GM20000 (cell line): ENCODE measurements around the gene SMARCAD1.

Experiments used
- DNase-seq: peaks from one replicate; pipeline ENCODE4 v3.0.0; 2012; ENCODE audit warnings: low spot score
- CTCF ChIP-seq: IDR thresholded peaks from 2 replicates; pipeline ENCODE4 v1.5.1; 2012; ENCODE audit warnings: mild to moderate bottlenecking, control low read depth; ENCODE audit errors: extremely low read depth, missing control alignments

Gene SMARCAD1

GRCh38 chr4:94244087-94244828, 36.6 kb downstream of the SMARCAD1 start:
- TF ChIP-seq CTCF: no peak
- DNase-seq: no peak

- TF ChIP-seq CTCF: no peak
- no peak for DNase-seq
These were observed 37.1 kb downstream of the SMARCAD1 start for GRCh38 chr4:94244829-94245185.

- DNase-seq: no peak
- no peak for TF ChIP-seq CTCF
These were observed 43.4 kb downstream of the SMARCAD1 start for GRCh38 chr4:94251094-94251493.

GRCh38 chr4:94253036-94253435, 45.4 kb downstream of the SMARCAD1 start:
- TF ChIP-seq CTCF: no peak
- DNase-seq: no peak

- no peak for TF ChIP-seq CTCF
- DNase-seq: no peak
These were observed 48.6 kb downstream of the SMARCAD1 start for GRCh38 chr4:94256144-94256783.

- no peak for DNase-seq
- peak; percentile 11 for TF ChIP-seq CTCF
These were observed 49.2 kb downstream of the SMARCAD1 start for GRCh38 chr4:94256828-94257227.

- no peak for DNase-seq
- TF ChIP-seq CTCF: no peak
These were observed 54.7 kb downstream of the SMARCAD1 start for GRCh38 chr4:94262163-94263016.
